ENCODE data around the gene ELMO1.

GRCh38 chr7:36920433-36920832 is 528.2 kb downstream of the ELMO1 start:
- TF ChIP-seq POLR2A (IDR thresholded peaks at IDR 0.05; ENCODE audit: low read length) (no peak), GATA1 (IDR thresholded peaks at IDR 0.05; ENCODE audit: low read depth, low read length) (no peak)
